ENCODE results near the gene MAPKAP1. TPM values are rescaled to one million over a fixed set of nuclear protein-coding genes. Genes with fewer than 3 reads are reported as not detected.

Gene MAPKAP1
- total RNA-seq, 1 donor from 2014 or later, result 96.2 TPM

GRCh38 chr9:125457357-125457756 lies 249.7 kb downstream of the MAPKAP1 start:
- intact Hi-C loops (cut with DNase I), result no loop called here

GRCh38 chr9:125455876-125456275 lies 251.1 kb downstream of the MAPKAP1 start:
- intact Hi-C loops (cut with DNase I), result no loop called here
- no peak for DNase-seq (ENCODE audit: low spot score)

More at GRCh38 chr9:125457357-125457756, 249.7 kb downstream of the MAPKAP1 start:
- DNase-seq (ENCODE audit: low spot score), result no peak

- DNase-seq (ENCODE audit: low spot score), result no peak
- intact Hi-C loops (cut with DNase I), result no loop called here
Observed at GRCh38 chr9:125455132-125455531, 251.9 kb downstream of the MAPKAP1 start.

GRCh38 chr9:125447202-125447802 lies 259.7 kb downstream of the MAPKAP1 start:
- peak; percentile 69 for DNase-seq (ENCODE audit: low spot score)
- intact Hi-C loops (cut with DNase I), result no loop called here

GRCh38 chr9:125446561-125447094 lies 260.4 kb downstream of the MAPKAP1 start:
- DNase-seq (ENCODE audit: low spot score), result peak; percentile 54
- intact Hi-C loops (cut with DNase I), result no loop called here

GRCh38 chr9:125444956-125445506 lies 262.0 kb downstream of the MAPKAP1 start:
- DNase-seq (ENCODE audit: low spot score), result peak; percentile 56
- intact Hi-C loops (cut with DNase I), result no loop called here

- DNase-seq (ENCODE audit: low spot score), result peak; percentile 55
- intact Hi-C loops (cut with DNase I), result no loop called here
Observed at GRCh38 chr9:125444166-125444565, 262.8 kb downstream of the MAPKAP1 start.

GRCh38 chr9:125443367-125443766 lies 263.6 kb downstream of the MAPKAP1 start:
- peak; percentile 20 for DNase-seq (ENCODE audit: low spot score)
- intact Hi-C loops (cut with DNase I), result no loop called here

- intact Hi-C loops (cut with DNase I), result no loop called here
- DNase-seq (ENCODE audit: low spot score), result peak; percentile 3
Observed at GRCh38 chr9:125442452-125442851, 264.6 kb downstream of the MAPKAP1 start.

- peak; percentile 62 for DNase-seq (ENCODE audit: low spot score)
- intact Hi-C loops (cut with DNase I), result no loop called here
Observed at GRCh38 chr9:125440411-125440810, 266.6 kb downstream of the MAPKAP1 start.

GRCh38 chr9:125439434-125440272 lies 267.4 kb downstream of the MAPKAP1 start:
- intact Hi-C loops (cut with DNase I), result no loop called here
- DNase-seq (ENCODE audit: low spot score), result peak; percentile 67

- intact Hi-C loops (cut with DNase I), result no loop called here
Observed at GRCh38 chr9:125438506-125439433, 268.2 kb downstream of the MAPKAP1 start.

GRCh38 chr9:125437771-125438221 lies 269.2 kb downstream of the MAPKAP1 start:
- DNase-seq (ENCODE audit: low spot score), result peak; percentile 47
- intact Hi-C loops (cut with DNase I), result no loop called here

More at GRCh38 chr9:125438506-125439433, 268.2 kb downstream of the MAPKAP1 start:
- peak; percentile 74 for DNase-seq (ENCODE audit: low spot score)

GRCh38 chr9:125436613-125437443 lies 270.2 kb downstream of the MAPKAP1 start:
- DNase-seq (ENCODE audit: low spot score), result peak; percentile 71
- intact Hi-C loops (cut with DNase I), result no loop called here

- intact Hi-C loops (cut with DNase I), result no loop called here
- DNase-seq (ENCODE audit: low spot score), result peak; percentile 44
Observed at GRCh38 chr9:125435776-125436612, 271.0 kb downstream of the MAPKAP1 start.

- intact Hi-C loops (cut with DNase I), result no loop called here
- peak; percentile 73 for DNase-seq (ENCODE audit: low spot score)
Observed at GRCh38 chr9:125434986-125435775, 271.8 kb downstream of the MAPKAP1 start.
